Osteoblast (primary cell): Measurements from ENCODE around the gene BCS1L. TPM values are rescaled to one million over a fixed set of nuclear protein-coding genes. Genes with fewer than 3 reads are reported as not detected.
"Not testable (repeated sequence)": the region's sequence is repeated elsewhere in the genome, so short reads cannot be mapped to it uniquely, and the experiment has no call there.

Source experiments
- DNase-seq: peaks from one replicate; pipeline ENCODE4 v3.0.0; 2011; ENCODE audit warnings: low spot score, mixed read lengths; ENCODE audit not compliant: insufficient read length; ENCODE audit errors: missing footprints
- H2AFZ ChIP-seq: 2 replicates; pipeline ENCODE4 v1.6.0; 2011; ENCODE audit warnings: mild to moderate bottlenecking, low read length
- H3K27ac ChIP-seq: 2 replicates; pipeline ENCODE4 v1.5.1; 2011; ENCODE audit warnings: mild to moderate bottlenecking, low read depth, low read length, moderate library complexity
- H3K27me3 ChIP-seq: 2 replicates; pipeline ENCODE4 v1.6.0; 2012; ENCODE audit warnings: mild to moderate bottlenecking, control low read depth, inconsistent platforms, low read length, moderate library complexity; ENCODE audit not compliant: insufficient read depth
- H3K36me3 ChIP-seq: 2 replicates; pipeline ENCODE4 v1.5.1; 2011; ENCODE audit warnings: mild to moderate bottlenecking, low read length, control low read depth, moderate library complexity; ENCODE audit not compliant: insufficient read depth
- H3K4me1 ChIP-seq: 2 replicates; pipeline ENCODE4 v1.5.1; 2011; ENCODE audit warnings: mild to moderate bottlenecking, low read length, control low read depth, moderate library complexity; ENCODE audit not compliant: insufficient read depth
- H3K4me2 ChIP-seq: 2 replicates; pipeline ENCODE4 v1.6.0; 2011; ENCODE audit warnings: mild to moderate bottlenecking, low read length; ENCODE audit not compliant: insufficient read depth
- H3K4me3 ChIP-seq: fragments of 200-600 bp; sonication (generic); 3 replicates; pipeline ENCODE4 v1.5.1; 2012; ENCODE audit warnings: mild to moderate bottlenecking, low read length, inconsistent platforms; ENCODE audit not compliant: insufficient read depth
- H3K79me2 ChIP-seq: 2 replicates; pipeline ENCODE4 v1.6.0; 2012; ENCODE audit warnings: mild to moderate bottlenecking, low read length, control low read depth, inconsistent platforms; ENCODE audit not compliant: insufficient read depth
- H3K9me3 ChIP-seq: 2 replicates; pipeline ENCODE4 v1.5.1; 2011; ENCODE audit warnings: low read depth, low read length, control low read depth
- H4K20me1 ChIP-seq: 2 replicates; pipeline ENCODE4 v1.6.0; 2012; ENCODE audit warnings: mild to moderate bottlenecking, low read length, control low read depth; ENCODE audit not compliant: insufficient read depth
- total RNA-seq: library from RNA; depleted of rRNA; stranded (reverse); fragments of >200 nt; gene quantifications from 2 replicates; pipeline ENCODE4 v1.2.3, GENCODE V29; 2012
- TF ChIP-seq, protein P1 (sequence below): IDR thresholded peaks from 2 replicates; pipeline ENCODE4 v1.5.1; 2011; ENCODE audit warnings: mild to moderate bottlenecking, low read depth, low read length, moderate library complexity; ENCODE audit errors: extremely low read depth

The BCS1L gene
- total RNA-seq, 1 donor, result 16.6 TPM

DNA sequence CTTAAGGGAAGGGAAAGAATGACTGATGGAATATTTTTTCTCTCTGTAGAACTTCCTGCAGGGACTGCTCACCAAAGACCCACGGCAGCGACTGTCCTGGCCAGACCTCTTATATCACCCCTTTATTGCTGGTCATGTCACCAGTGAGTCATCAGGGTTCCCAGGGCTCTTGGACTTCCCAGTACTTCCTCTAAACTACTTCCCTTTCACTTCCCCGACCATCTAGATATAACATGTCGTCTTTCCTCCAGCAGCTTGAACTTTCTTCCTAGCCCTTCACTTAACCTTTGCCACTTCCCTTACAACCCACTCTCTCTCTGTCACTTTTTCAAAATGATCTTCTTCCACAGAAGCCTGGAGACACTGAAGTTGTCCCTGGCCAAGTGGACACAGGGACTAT lies 19.6 kb downstream of the BCS1L start:
- H4K20me1 ChIP-seq, result no peaks in the 10 kb centered on the region
- H3K4me3 ChIP-seq, result no peak overlapping the region
- no peaks in the 10 kb centered on the region for H3K9me3 ChIP-seq
- H3K36me3 ChIP-seq, result peaks cover 47% of the 10 kb centered on the region
- H3K27me3 ChIP-seq, result no peaks in the 10 kb centered on the region
- H3K27ac ChIP-seq, result no peak overlapping the region
- no peak overlapping the region for H2AFZ ChIP-seq
- H3K79me2 ChIP-seq, result no peaks in the 10 kb centered on the region
- H3K4me1 ChIP-seq, result no peaks in the 10 kb centered on the region
- no peak for DNase-seq
- H3K4me2 ChIP-seq, result no peak overlapping the region
- TF ChIP-seq, protein P1, sequence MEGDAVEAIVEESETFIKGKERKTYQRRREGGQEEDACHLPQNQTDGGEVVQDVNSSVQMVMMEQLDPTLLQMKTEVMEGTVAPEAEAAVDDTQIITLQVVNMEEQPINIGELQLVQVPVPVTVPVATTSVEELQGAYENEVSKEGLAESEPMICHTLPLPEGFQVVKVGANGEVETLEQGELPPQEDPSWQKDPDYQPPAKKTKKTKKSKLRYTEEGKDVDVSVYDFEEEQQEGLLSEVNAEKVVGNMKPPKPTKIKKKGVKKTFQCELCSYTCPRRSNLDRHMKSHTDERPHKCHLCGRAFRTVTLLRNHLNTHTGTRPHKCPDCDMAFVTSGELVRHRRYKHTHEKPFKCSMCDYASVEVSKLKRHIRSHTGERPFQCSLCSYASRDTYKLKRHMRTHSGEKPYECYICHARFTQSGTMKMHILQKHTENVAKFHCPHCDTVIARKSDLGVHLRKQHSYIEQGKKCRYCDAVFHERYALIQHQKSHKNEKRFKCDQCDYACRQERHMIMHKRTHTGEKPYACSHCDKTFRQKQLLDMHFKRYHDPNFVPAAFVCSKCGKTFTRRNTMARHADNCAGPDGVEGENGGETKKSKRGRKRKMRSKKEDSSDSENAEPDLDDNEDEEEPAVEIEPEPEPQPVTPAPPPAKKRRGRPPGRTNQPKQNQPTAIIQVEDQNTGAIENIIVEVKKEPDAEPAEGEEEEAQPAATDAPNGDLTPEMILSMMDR, result no peak

DNA sequence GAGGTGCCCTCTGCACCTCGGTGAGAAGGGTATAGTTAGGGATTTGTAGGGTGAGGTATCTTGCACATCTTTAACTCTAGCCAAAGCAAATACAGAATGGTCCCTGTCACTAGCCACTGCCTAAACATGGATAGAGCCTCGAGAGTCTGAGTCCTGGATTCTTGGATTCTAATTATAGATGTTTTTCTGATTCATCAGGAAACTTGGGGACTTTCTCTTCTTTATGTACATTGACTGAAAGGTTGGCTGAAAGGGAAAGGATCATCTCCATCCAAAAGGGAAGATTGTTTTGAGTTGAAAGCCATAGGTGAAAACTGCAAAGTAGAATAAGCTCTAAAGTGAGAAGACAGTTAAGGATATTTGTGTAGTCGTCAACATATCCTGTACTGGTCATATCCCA lies 20.6 kb downstream of the BCS1L start:
- TF ChIP-seq, protein P1, result no peak
- Histone ChIP-seq H3K9me3 (no peaks in the 10 kb centered on the region), H2AFZ (no peak overlapping the region), H4K20me1 (no peaks in the 10 kb centered on the region), H3K27me3 (no peaks in the 10 kb centered on the region), H3K4me3 (no peak overlapping the region), H3K27ac (no peak overlapping the region), H3K36me3 (peaks cover 47% of the 10 kb centered on the region), H3K79me2 (no peaks in the 10 kb centered on the region), H3K4me2 (no peak overlapping the region), H3K4me1 (no peaks in the 10 kb centered on the region)
- DNase-seq, result no peak

DNA sequence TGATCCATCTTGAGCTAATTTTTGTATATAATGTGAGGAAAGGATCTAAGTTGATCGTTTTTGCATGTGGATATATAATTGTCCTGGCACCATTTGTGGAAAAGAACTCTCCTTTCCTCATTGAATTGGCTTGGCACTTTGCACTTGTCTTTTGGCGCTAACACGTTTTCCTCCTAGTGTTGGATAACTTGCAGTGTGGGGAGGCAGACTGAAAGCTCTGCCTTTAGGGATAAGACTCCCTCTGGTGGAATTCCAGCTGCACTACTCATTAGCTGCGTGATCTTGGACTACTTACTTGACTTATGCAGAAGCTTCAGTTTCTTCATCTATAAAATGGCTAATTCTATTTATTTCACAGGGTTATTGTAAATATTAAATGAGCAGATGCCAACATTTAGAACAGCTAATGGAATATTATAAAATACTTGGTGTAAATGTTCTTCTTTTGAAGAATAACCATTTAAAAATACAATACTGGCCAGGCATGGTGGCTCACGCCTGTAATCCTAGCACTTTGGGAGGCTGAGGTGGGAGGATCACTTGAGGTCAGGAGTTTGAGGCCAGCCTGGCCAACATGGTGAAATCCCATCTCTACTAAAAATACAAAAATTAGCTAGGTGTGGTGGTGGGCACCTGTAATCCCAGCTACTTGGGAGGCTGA lies 28.0 kb downstream of the BCS1L start:
- H3K27ac ChIP-seq, H3K27me3 ChIP-seq, H3K4me2 ChIP-seq, H3K4me3 ChIP-seq, H3K9me3 ChIP-seq, H2AFZ ChIP-seq, H3K79me2 ChIP-seq, H4K20me1 ChIP-seq: not testable (repeated sequence)
- TF ChIP-seq, protein P1, result peak; percentile 80
- H3K4me1 ChIP-seq, result peaks cover 15% of the 10 kb centered on the region
- peak; percentile 90 for DNase-seq
- H3K36me3 ChIP-seq, result peaks cover 49% of the 10 kb centered on the region

DNA sequence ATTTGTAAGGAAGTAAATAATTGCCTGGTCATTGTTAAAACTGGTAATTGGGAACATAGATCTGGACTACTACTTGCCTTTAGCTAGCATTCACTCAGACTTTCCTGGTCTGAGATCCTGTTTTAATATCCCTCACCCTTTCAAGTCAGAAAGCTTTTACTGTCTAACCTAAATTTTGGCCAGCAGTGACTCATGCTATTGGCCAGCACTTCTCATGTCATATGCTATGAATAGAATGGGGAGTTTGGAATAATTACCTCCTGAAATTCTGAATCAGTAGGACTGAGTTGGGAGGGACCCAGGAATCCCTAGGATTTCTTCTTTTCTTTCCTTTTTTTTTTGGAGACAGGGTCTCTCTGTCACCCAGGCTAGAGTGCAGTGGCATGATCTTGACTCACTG lies 31.8 kb downstream of the BCS1L start:
- Histone ChIP-seq H2AFZ (peak overlapping the region; percentile 30), H3K36me3 (peaks cover 57% of the 10 kb centered on the region), H3K4me2 (peak overlapping the region; percentile 29), H3K4me1 (peaks cover 23% of the 10 kb centered on the region), H3K9me3 (no peaks in the 10 kb centered on the region), H3K4me3 (no peak overlapping the region), H3K27me3 (no peaks in the 10 kb centered on the region), H3K79me2 (no peaks in the 10 kb centered on the region), H4K20me1 (no peaks in the 10 kb centered on the region), H3K27ac (peak overlapping the region; percentile 59)
- DNase-seq, result peak; percentile 73
- TF ChIP-seq, protein P1, result no peak
